Testis (tissue), 2 donors: ENCODE results near the gene DCUN1D4.

Experiments used
- POLR2A ChIP-seq: fragments of 450-650 bp; IDR thresholded peaks from one replicate; pipeline ENCODE4 v1.6.1; 2017; ENCODE audit warnings: antibody characterized with exemption, mild to moderate bottlenecking, moderate library complexity
- TF ChIP-seq, protein P1 (sequence below), 3 experiments: fragments of 450-650 bp in 2 of 3; fragments of 200-600 bp in 1 of 3; sonication (generic) in 1 of 3; IDR thresholded peaks; one replicate each; pipeline ENCODE4 v1.5.1; 2016 to 2019; ENCODE audit warnings: antibody characterized with exemption in 3 of 3, mild to moderate bottlenecking in 2 of 3, moderate library complexity in 1 of 3

DNA sequence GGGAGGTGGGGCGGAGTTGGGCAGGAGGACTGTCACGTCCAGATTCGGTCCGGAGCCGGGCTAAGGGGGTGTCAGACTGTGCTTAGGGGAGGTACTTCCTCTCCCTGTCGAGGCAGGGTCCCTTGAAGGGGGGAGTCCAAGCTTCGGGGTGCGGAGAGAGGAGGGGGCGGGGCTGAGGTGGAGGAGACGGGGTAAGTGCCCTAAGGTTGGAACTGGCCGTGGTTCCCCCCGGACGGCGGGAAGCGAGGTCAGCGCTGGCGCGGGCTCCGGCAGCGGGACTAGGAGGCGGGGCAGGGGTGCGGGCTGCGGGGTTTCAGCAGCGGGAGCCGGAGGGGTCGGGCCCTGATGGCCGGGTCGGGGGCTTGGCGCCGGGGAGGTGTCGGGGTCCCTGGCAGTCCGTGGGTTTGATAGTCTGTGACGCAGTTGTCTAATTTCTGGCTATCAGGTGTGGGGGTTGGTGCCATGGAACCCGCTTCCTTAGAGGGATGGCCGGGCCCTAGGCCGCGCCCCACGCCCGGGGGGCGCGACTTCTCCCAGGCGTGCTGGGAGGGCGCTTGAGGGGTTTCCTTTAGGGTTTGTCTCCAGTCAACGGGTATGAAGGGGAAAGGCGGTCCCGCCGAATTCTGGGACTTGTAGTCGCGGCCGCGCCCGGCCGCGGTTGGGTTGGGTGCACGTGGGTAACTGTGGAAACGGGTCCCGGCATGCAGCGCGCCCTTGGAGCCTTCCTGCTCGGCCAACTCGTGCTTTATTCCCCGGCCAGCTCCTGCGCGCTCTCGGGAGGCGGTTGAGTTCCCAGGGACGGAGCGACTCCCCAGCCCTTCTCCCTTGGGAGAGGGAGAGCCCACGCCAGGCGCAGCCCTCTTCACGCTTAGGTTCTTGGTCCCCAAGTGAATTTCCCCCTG lies 1.5 kb downstream of the DCUN1D4 start:
- TF ChIP-seq, protein P1, sequence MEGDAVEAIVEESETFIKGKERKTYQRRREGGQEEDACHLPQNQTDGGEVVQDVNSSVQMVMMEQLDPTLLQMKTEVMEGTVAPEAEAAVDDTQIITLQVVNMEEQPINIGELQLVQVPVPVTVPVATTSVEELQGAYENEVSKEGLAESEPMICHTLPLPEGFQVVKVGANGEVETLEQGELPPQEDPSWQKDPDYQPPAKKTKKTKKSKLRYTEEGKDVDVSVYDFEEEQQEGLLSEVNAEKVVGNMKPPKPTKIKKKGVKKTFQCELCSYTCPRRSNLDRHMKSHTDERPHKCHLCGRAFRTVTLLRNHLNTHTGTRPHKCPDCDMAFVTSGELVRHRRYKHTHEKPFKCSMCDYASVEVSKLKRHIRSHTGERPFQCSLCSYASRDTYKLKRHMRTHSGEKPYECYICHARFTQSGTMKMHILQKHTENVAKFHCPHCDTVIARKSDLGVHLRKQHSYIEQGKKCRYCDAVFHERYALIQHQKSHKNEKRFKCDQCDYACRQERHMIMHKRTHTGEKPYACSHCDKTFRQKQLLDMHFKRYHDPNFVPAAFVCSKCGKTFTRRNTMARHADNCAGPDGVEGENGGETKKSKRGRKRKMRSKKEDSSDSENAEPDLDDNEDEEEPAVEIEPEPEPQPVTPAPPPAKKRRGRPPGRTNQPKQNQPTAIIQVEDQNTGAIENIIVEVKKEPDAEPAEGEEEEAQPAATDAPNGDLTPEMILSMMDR (IDR thresholded peaks at IDR 0.05): no peak
- TF ChIP-seq POLR2A: no peak
